ENCODE measurements around the gene TMOD2.
"Not testable (repeated sequence)": the region's sequence is repeated elsewhere in the genome, so short reads cannot be mapped to it uniquely, and the experiment has no call there.

TMOD2 gene

DNA sequence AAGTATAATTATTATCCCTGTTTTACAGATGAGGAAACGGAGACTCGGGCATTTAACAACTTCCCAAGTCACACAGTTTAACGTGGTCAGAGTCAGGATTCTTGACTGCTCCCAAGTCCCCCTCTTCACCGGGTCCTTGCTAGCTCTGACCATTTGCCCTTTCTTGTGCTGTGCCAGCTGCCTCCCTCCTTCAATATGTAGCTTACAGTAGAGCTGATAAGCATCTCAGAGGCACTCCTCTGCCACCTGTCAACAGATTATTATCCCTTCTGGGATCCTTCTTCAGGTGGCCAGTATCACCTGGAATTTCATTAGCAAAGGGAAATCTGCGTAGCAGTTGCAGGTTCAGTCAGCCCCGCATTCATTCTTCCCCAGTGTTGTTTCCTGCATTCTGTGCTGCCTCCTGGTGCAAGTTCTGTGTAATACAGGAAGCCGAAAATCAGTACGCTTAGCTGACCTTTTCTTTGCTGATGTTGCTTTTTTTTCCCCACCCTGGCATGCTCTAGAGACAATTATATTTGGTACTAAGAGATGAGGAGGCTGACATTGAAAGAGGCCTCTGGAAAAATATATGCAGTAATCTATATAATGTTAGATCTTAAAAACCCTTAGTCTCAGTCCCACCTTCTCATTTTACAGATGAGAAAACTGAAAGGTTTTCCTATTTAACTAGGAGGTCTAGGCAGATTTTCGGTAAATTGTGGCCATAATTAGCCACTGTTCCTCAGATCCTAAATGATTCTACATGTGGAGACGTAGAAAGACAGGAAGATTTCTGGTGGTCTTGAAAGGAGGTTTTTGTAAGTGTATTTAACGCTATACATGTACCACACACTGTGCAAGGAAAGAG is 24.8 kb downstream of the TMOD2 start:
- no peak for DNase-seq

DNA sequence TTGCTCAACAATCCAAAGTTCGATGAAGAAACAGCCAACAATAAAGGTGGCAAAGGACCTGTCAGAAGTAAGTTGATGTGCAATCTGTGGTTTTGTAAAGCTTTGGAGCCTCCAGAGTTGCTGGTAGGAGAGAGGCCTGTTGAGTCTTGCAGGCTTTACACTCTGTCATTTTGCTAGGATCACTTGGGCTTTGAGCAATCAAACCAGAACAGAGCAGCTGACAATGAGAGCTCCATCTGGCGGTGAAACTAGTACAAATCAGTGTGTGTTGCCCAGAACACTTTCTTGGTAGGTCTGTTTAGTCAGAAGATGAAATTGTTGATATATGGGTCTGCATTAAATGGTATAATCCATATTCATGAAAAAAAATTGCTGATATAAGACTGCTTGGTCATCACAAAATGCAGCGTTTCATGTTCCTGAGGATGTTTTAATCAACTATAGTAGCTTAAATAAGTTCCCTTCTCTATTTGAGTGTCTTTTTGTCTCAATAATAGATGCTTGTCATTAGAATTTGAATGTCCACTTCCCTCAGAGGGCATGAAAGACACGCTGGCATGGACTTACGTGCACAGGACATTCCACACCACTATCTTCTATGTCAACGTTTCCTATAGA is 25.7 kb downstream of the TMOD2 start:
- DNase-seq: no peak

GRCh38 chr15:51780636-51781035 is 29.2 kb downstream of the TMOD2 start:
- DNase-seq: no peak

DNA sequence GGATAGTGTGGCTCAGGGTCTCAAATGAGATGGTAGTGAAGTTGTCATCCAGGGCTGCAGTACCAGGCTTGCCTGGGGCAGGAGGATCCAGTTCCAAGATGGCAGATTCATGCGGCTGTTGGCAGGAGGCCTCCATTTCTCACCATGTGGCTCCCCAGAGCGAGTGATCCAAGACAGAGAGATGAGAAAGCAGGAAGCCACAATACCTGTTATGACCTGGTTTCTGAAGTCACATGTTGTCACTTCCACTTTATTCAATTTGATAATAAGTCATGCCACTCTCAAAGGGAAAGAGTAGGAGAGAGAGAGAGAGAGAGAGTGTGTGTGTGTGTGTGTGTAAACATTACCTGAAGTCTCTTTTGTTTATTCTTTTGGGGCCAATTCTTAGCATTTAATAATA is 30.1 kb downstream of the TMOD2 start:
- no peak for DNase-seq

GRCh38 chr15:51782357-51782896 is 31.0 kb downstream of the TMOD2 start:
- no peak for DNase-seq

DNA sequence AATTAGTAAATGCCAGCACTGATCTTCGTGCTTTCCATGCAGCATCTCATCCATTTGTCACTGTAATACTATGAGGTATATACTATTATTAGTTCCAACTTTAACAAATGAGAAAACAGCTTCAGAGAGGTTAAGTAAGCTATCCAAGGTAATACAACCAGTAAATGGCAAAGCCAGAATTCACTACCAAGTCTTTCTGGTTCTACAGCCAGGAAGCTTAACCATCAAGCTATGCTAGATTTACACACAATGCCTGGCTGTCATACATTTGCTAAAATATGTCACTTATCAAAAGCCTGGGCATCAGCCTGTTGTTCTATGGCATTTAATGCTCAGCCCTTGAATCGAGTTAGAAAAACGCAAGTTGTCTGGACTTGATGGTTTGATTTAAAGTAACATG is 32.6 kb downstream of the TMOD2 start:
- no peak for DNase-seq

DNA sequence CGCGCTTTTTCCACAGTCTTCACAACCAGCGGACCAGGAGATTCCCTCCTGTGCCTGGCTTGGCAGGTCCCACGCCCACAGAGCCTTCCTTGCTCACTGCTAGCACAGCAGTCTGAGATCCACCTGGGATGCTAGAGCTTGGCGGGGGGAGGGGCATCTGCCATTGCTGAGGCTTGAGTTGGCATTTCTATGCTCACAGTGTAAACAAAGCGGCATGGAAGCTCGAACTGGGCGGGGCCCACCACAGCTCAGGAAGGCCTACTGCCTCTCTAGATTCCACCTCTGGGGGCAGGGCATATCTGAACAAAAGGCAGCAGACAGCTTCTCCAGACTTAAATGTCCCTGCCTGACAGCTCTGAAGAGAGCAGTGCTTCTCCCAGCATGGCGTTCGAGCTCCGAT is 35.7 kb downstream of the TMOD2 start:
- not testable (repeated sequence) for DNase-seq

GRCh38 chr15:51792474-51792873 is 41.1 kb downstream of the TMOD2 start:
- not testable (repeated sequence) for DNase-seq

DNA sequence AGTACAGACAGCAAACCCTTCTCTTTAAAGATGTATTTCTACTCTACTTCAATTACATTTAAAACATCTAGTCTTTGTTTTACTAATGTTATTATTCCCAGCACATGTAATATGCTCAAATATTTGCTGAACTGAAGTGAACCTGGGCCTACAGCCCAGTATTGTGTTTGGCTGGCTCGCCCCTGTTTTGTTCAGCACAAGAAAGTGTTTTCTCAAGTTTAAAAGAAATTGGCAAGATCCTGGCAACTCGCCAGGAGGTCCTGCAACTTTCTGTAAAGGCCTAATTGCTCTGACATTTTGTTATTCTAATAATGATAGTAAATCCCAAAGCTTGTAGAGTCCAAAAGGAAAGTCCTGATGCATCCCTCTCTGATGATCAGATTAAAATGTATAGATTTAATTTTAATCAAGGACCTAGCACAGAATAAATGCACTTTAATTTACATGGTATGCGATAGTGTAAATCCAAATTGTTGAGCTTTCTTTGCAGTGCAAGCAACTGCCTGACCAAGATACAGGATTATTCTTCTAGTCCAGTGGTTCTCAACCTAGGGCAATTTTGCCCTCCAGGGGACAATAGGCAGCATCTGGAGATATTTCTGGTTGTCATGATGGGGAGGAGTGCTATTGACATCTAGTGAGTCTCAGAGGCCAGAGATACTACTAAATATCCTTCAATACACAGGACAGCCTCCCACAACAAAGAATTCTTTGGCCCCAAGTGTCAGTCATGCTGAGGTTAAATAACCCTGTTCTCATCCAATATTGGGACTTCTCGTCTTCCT is 42.3 kb downstream of the TMOD2 start:
- DNase-seq: no peak

DNA sequence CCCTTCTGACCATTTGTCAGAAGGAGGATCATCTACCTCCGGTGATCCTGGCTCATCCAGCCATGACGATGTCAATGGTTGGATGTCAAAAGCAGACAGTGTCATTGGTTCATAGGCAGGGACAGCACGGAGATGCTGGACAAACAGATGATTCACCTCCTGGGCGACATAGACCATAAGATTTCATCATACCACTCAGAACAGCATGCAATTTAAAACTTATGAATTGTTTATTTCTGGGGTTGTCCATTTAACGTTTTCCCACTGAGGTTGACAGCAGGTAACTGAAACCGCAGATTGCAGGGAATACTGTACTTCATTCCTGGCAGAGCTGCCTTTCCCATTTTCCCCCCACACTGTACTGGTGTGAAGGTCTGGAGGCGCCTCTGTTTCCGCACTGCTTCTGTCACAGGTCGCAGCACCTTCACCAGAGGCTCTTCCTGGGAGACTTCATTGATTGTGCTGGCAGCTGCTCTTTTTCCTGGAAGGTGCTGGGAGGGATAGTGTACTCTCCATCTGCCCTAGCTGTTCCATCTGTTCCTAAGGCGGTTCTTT is 45.5 kb downstream of the TMOD2 start:
- no peak for DNase-seq

GRCh38 chr15:51798281-51798680 is 46.9 kb downstream of the TMOD2 start:
- DNase-seq: no peak

DNA sequence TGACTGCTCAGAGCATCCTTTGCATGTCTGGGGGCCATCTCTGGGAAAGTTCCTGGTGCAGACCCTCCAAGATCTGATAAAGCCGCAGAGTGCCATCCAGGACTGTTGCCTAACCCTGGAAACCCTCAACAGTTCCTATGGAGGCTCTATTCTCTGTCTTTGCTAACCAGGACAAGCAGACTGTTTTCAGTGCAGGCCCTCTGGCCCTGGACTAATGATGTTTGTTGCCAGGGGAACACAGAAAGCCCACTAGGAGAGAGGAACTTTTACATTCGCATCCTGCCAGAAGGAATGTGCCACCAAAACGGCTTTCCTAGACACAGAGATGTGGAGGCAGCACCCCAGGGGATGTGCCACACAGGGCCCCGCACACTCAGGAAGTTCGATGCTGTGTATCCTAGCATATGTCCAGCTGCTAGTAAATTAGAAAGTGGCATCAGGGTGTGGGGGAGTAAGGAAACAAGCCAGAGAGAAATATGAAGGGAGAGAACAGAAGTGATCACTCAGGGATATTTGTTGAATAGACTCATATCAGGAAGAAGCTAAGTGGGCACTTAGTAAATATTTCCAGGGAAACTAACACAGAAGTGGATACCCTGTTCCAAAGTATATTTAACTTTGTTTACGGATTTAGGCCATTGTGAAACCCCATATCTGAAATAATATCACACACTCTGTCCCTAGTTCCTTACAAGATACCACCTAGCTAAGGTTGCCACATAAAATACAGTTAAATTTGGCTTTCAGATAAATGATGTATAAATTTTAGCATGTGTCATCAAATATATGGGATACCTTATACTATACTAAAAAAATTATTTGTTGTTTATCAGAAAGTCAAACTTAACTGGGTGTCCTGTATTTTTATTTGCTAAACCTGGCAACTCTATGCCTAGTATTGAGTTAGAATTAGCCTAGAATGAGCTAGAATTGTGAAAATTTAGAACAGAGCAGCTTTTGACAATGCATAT is 48.2 kb downstream of the TMOD2 start:
- no peak for DNase-seq

- DNase-seq: no peak
These were observed 50.0 kb downstream of the TMOD2 start for GRCh38 chr15:51801391-51801835.

- no peak for DNase-seq
These were observed 51.2 kb downstream of the TMOD2 start for GRCh38 chr15:51802593-51802992.

GRCh38 chr15:51803965-51804364 is 52.6 kb downstream of the TMOD2 start:
- DNase-seq: no peak

DNA sequence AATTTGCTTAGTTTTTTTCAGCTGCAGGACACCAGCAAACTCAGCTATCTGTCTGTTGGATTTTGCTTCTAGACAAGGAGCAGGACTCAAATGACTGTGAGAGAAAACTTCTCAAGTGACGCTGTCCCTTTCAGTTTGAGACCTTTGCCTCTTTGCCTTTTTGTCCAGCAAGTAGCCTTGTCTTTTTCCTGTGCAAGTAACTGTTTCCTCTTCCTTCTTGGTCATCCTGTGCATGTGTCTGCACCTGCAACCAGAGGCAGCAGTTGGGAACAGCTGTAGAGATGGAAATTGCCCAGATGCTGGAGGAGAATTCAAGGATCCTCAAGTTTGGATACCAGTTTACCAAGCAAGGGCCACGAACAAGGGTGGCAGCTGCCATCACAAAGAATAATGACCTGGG is 54.7 kb downstream of the TMOD2 start:
- no peak for DNase-seq

DNA sequence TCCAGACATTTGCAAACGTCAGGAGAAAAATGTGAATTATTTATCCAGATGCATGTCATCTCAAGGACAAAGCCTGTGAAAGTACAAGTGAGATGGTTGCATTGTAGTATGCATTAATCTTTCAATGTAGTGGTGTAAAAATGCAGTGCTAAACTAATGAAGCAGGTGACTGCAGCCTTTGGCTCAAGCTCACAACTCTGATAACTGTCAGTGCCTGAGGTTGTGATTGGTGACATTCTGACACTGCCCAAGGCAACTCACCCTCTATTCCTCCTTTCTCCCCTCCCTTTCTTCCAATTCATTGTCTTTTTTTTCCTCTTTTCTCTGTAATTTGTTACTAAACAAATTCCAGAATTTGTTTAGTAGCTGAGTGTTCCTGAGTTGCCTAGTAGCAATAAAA is 58.1 kb downstream of the TMOD2 start:
- DNase-seq: no peak

- DNase-seq: no peak
These were observed 61.2 kb downstream of the TMOD2 start for GRCh38 chr15:51812598-51812997.

- DNase-seq: no peak
These were observed 63.2 kb downstream of the TMOD2 start for GRCh38 chr15:51814606-51815005.

DNA sequence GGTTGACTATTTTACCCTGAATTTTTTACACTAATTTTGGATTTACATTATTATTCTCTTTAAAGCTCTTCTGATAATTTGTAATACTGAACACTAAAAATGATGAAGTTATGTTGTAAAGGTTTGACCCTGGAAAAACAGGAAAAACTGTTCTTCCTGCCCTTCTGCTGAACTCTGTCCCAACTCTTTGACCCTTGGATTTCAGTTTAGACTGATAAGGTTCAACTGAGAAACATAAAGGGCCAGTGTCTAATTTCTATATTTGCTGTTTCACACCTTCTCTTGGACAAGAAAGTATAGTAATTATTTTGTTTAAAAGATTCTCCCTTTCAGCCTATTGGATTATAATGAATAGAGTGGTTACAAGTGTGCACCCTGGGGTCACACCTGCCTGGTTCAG is 65.2 kb downstream of the TMOD2 start:
- no peak for DNase-seq

DNA sequence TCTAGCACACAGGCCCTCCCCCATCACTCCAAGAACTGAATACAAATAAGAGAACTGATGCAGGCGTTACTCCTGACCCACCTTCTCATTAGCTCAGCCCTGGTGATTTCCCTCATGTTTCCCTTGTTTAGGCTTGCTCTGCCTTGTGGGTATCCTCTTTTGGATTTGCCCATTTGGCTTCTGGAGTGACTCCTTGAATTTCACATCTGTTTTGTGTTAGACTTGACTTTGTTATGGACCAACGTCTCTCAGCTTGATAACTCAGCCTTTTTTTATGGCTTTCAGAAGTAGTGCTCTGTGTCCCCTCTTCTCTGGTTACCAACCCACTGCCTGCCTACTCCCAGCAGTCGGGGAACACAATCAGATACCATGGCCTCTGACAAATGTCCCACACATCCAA is 66.8 kb downstream of the TMOD2 start:
- no peak for DNase-seq

GRCh38 chr15:51825698-51826097 is 74.3 kb downstream of the TMOD2 start:
- no peak for DNase-seq

All from NCI-H1930 (cell line).